Neuronal stem cell (in vitro differentiated cells): ENCODE measurements around the gene TEX13D.
A peak's percentile ranks its signal among the peaks of the same experiment; 100 is the strongest.

Experiments
- DNase-seq: peaks from one replicate; pipeline ENCODE4 v3.0.0-alpha.2; 2013; ENCODE audit warnings: low spot score
- H2AFZ ChIP-seq: one replicate; pipeline ENCODE4 v1.6.1; 2013; ENCODE audit warnings: mild to moderate bottlenecking, low read length, inconsistent platforms
- H2AK5ac ChIP-seq: 2 replicates; pipeline ENCODE4 v1.6.1; 2013; ENCODE audit warnings: low read depth, mild to moderate bottlenecking, inconsistent platforms, low read length, moderate library complexity, mixed read lengths
- H2BK120ac ChIP-seq: 2 replicates; pipeline ENCODE4 v1.6.1; 2013; ENCODE audit warnings: low read depth, mild to moderate bottlenecking, inconsistent platforms, low read length, moderate library complexity, mixed read lengths
- H2BK12ac ChIP-seq: one replicate; pipeline ENCODE4 v1.6.1; 2013; ENCODE audit warnings: low read length, inconsistent platforms
- H2BK15ac ChIP-seq: 2 replicates; pipeline ENCODE4 v1.6.1; 2013; ENCODE audit warnings: mild to moderate bottlenecking, low read length, inconsistent platforms, mixed read lengths
- H2BK5ac ChIP-seq: one replicate; pipeline ENCODE4 v1.6.1; 2013; ENCODE audit warnings: inconsistent platforms, mild to moderate bottlenecking, low read length, moderate library complexity
- H3K14ac ChIP-seq: one replicate; pipeline ENCODE4 v1.6.1; 2013; ENCODE audit warnings: low read length, inconsistent platforms
- H3K18ac ChIP-seq: 2 replicates; pipeline ENCODE4 v1.6.1; 2013; ENCODE audit warnings: low read length, inconsistent platforms
- H3K23ac ChIP-seq: 2 replicates; pipeline ENCODE4 v1.6.1; 2013; ENCODE audit warnings: low read depth, mild to moderate bottlenecking, mixed read lengths, low read length, inconsistent platforms; ENCODE audit not compliant: poor library complexity
- H3K27ac ChIP-seq: replicated peaks from 3 replicates; pipeline ENCODE4 v1.5.1; 2013; ENCODE audit warnings: low read length, inconsistent platforms
- H3K27me3 ChIP-seq, 3 experiments: 2 replicates each; pipeline ENCODE4 v1.6.1; 2013; ENCODE audit warnings: low read length in 3 of 3, mild to moderate bottlenecking in 2 of 3, inconsistent platforms in 1 of 3, low read depth in 1 of 3, mixed read lengths in 1 of 3, moderate library complexity in 1 of 3; ENCODE audit not compliant: control insufficient read depth in 3 of 3, insufficient read depth in 3 of 3
- H3K36me3 ChIP-seq, 2 donors: replicated peaks in 1 of 2; 2 replicates each; pipeline ENCODE4 v1.6.1; 2013; ENCODE audit warnings: low read length in 2 of 2; ENCODE audit not compliant: control insufficient read depth in 2 of 2, insufficient read depth in 2 of 2
- H3K4ac ChIP-seq: 2 replicates; pipeline ENCODE4 v1.6.1; 2013; ENCODE audit warnings: inconsistent platforms, mild to moderate bottlenecking, low read length, moderate library complexity
- H3K4me1 ChIP-seq, 2 donors: 1 replicate in 1 of 2; 2 replicates in 1 of 2; pipeline ENCODE4 v1.6.1; 2013; ENCODE audit warnings: low read length in 2 of 2, low read depth in 1 of 2; ENCODE audit not compliant: control insufficient read depth in 2 of 2, insufficient read depth in 1 of 2
- H3K4me2 ChIP-seq: one replicate; pipeline ENCODE4 v1.6.1; 2013; ENCODE audit warnings: mild to moderate bottlenecking, low read length, inconsistent platforms; ENCODE audit not compliant: insufficient read depth, poor library complexity, severe bottlenecking
- H3K4me3 ChIP-seq, 2 donors: 2 replicates each; pipeline ENCODE4 v1.5.1; 2013; ENCODE audit warnings: low read length in 2 of 2, mild to moderate bottlenecking in 2 of 2, inconsistent platforms in 1 of 2, moderate library complexity in 1 of 2
- H3K79me1 ChIP-seq: one replicate; pipeline ENCODE4 v1.6.1; 2013; ENCODE audit warnings: low read depth, mild to moderate bottlenecking, inconsistent platforms, low read length, moderate library complexity
- H3K9ac ChIP-seq: one replicate; pipeline ENCODE4 v1.6.1; 2013; ENCODE audit warnings: mild to moderate bottlenecking, low read depth, low read length, inconsistent platforms; ENCODE audit not compliant: poor library complexity
- H3K9me3 ChIP-seq, 2 donors: replicated peaks in 1 of 2; 2 replicates each; pipeline versions ENCODE3 to v1.6.1; 2013; ENCODE audit warnings: low read length in 2 of 2, mild to moderate bottlenecking in 2 of 2, inconsistent platforms in 1 of 2, low read depth in 1 of 2, mixed read lengths in 1 of 2, moderate library complexity in 1 of 2; ENCODE audit not compliant: control insufficient read depth in 2 of 2, insufficient read depth in 1 of 2
- H4K8ac ChIP-seq: one replicate; pipeline ENCODE4 v1.6.1; 2013; ENCODE audit warnings: low read depth, mild to moderate bottlenecking, inconsistent platforms, low read length, moderate library complexity
- H4K91ac ChIP-seq: one replicate; pipeline ENCODE4 v1.6.1; 2013; ENCODE audit warnings: low read length, low read depth, mild to moderate bottlenecking, inconsistent platforms; ENCODE audit not compliant: poor library complexity
- WGBS, 2 donors: extraction: QIAGEN DNeasy Blood & Tissue Kit; methylation state at CpG; one replicate each; pipeline ENCODE4 v1.1.7; 2013; ENCODE audit warnings: missing lambda C conversion rate in 2 of 2, mixed read lengths in 1 of 2; ENCODE audit not compliant: insufficient read length in 2 of 2, insufficient replicate concordance in 1 of 2; ENCODE audit errors: extremely low coverage in 2 of 2; 5-methylcytosine and 5-hydroxymethylcytosine counted together

TEX13D gene

GRCh38 chrX:124348182-124348581 is 15.7 kb downstream of the TEX13D start:
- no peak overlapping the region for H3K23ac ChIP-seq
- H3K4ac ChIP-seq, result no peak overlapping the region
- no peak overlapping the region for H3K4me2 ChIP-seq
- H4K8ac ChIP-seq, result no peak overlapping the region
- H2BK5ac ChIP-seq, result no peak overlapping the region
- H3K9me3 ChIP-seq, result no peaks in the 10 kb centered on the region
- H3K14ac ChIP-seq, result no peak overlapping the region
- no peak overlapping the region for H2BK12ac ChIP-seq
- H4K91ac ChIP-seq, result no peak overlapping the region
- no peak overlapping the region for H2BK15ac ChIP-seq
- H3K27me3 ChIP-seq, result no peaks in the 10 kb centered on the region
- peak overlapping the region; percentile 32 for H2AFZ ChIP-seq
- H2AK5ac ChIP-seq, result no peak overlapping the region
- peaks cover 2 to 3% of the 10 kb centered on the region in 2 donors for H3K4me1 ChIP-seq
- DNase-seq, result no peak
- no peak overlapping the region for H2BK120ac ChIP-seq
- no peak overlapping the region for H3K9ac ChIP-seq
- no peaks in the 10 kb centered on the region for H3K36me3 ChIP-seq
- H3K27ac ChIP-seq, result no peak overlapping the region
- H3K4me3 ChIP-seq, result no peak overlapping the region
- no peak overlapping the region for H3K18ac ChIP-seq
- no CpG with 5 or more reads among the region's 5 CpGs for WGBS, 2 donors
- no peaks in the 10 kb centered on the region for H3K79me1 ChIP-seq

GRCh38 chrX:124348885-124349453 is 16.5 kb downstream of the TEX13D start:
- no peak overlapping the region for H2AFZ ChIP-seq
- no peak overlapping the region for H3K18ac ChIP-seq
- no peaks in the 10 kb centered on the region for H3K79me1 ChIP-seq
- no CpG with 5 or more reads among the region's 6 CpGs for WGBS, 2 donors
- H3K27ac ChIP-seq, result no peak overlapping the region
- peaks cover 2 to 3% of the 10 kb centered on the region in 2 donors for H3K4me1 ChIP-seq
- H3K14ac ChIP-seq, result no peak overlapping the region
- H3K4ac ChIP-seq, result no peak overlapping the region
- no peak overlapping the region for H4K91ac ChIP-seq
- no peak overlapping the region for H3K9ac ChIP-seq
- H3K36me3 ChIP-seq, result no peaks in the 10 kb centered on the region
- H4K8ac ChIP-seq, result no peak overlapping the region
- no peak overlapping the region for H3K4me3 ChIP-seq
- no peak overlapping the region for H2BK15ac ChIP-seq
- H2BK5ac ChIP-seq, result no peak overlapping the region
- no peak overlapping the region for H3K23ac ChIP-seq
- no peak overlapping the region for H2BK12ac ChIP-seq
- H2AK5ac ChIP-seq, result no peak overlapping the region
- DNase-seq, result no peak
- no peaks in the 10 kb centered on the region for H3K27me3 ChIP-seq
- H3K9me3 ChIP-seq, result no peaks in the 10 kb centered on the region
- H3K4me2 ChIP-seq, result no peak overlapping the region
- no peak overlapping the region for H2BK120ac ChIP-seq

GRCh38 chrX:124354648-124355047 is 22.2 kb downstream of the TEX13D start:
- Histone ChIP-seq H3K4ac (no peak overlapping the region), H3K9ac (no peak overlapping the region), H2BK15ac (no peak overlapping the region), H3K4me1 (no peaks in the 10 kb centered on the region), H3K9me3 (no peaks in the 10 kb centered on the region), H3K18ac (no peak overlapping the region), H3K23ac (no peak overlapping the region), H3K27me3 (no peaks in the 10 kb centered on the region), H2BK12ac (no peak overlapping the region), H2BK5ac (no peak overlapping the region), H3K4me3 (no peak overlapping the region), H2AK5ac (no peak overlapping the region), H2BK120ac (no peak overlapping the region), H4K91ac (no peak overlapping the region), H3K14ac (no peak overlapping the region), H3K27ac (no peak overlapping the region), H3K4me2 (no peak overlapping the region), H3K79me1 (no peaks in the 10 kb centered on the region), H3K36me3 (no peaks in the 10 kb centered on the region), H2AFZ (no peak overlapping the region), H4K8ac (no peak overlapping the region)
- no peak for DNase-seq
- no CpG with 5 or more reads among the region's 2 CpGs for WGBS, 2 donors

- no peak overlapping the region for H3K4me3 ChIP-seq
- no peak overlapping the region for H3K23ac ChIP-seq
- H3K18ac ChIP-seq, result no peak overlapping the region
- H3K27ac ChIP-seq, result no peak overlapping the region
- H3K27me3 ChIP-seq, result no peaks in the 10 kb centered on the region
- no peak overlapping the region for H2AFZ ChIP-seq
- H4K8ac ChIP-seq, result no peak overlapping the region
- H2BK15ac ChIP-seq, result no peak overlapping the region
- no peaks in the 10 kb centered on the region for H3K79me1 ChIP-seq
- no peak overlapping the region for H3K9ac ChIP-seq
- DNase-seq, result no peak
- no peaks in the 10 kb centered on the region for H3K9me3 ChIP-seq
- no peak overlapping the region for H3K4ac ChIP-seq
- H3K4me1 ChIP-seq, result no peaks in the 10 kb centered on the region
- no peak overlapping the region for H3K14ac ChIP-seq
- no peak overlapping the region for H2BK120ac ChIP-seq
- H2BK5ac ChIP-seq, result no peak overlapping the region
- no CpG with 5 or more reads among the region's 3 CpGs for WGBS, 2 donors
- H2BK12ac ChIP-seq, result no peak overlapping the region
- H3K4me2 ChIP-seq, result no peak overlapping the region
- H4K91ac ChIP-seq, result no peak overlapping the region
- no peak overlapping the region for H2AK5ac ChIP-seq
- H3K36me3 ChIP-seq, result no peaks in the 10 kb centered on the region
Measured at GRCh38 chrX:124358800-124359383, 26.4 kb downstream of the TEX13D start.
